ENCODE results near the gene ADAMTS16.

ADAMTS16 gene

DNA sequence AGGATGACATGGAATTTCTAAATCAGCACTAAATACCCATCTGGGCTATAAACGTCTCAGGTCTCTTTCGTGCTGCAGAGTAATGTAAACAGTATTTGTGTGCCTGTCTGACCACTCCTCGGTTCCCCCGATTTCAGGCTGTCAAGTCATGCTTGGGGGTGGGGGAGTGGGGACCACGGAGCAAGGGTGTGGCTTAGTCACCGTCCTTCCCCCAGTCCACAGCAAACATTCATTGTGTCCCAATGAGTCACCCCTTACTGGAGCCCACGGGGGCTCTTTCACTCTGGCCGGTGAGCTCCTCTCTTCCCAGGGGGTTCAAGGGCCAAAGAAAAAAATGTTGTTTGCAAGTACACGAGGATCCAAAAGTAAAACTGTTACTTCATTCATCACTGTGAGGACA is 210.0 kb downstream of the ADAMTS16 start:
- DNase-seq: no peak

GRCh38 chr5:5351288-5351979 is 211.3 kb downstream of the ADAMTS16 start:
- no peak for DNase-seq

- no peak for DNase-seq
Measured at GRCh38 chr5:5352675-5353074, 212.5 kb downstream of the ADAMTS16 start.

DNA sequence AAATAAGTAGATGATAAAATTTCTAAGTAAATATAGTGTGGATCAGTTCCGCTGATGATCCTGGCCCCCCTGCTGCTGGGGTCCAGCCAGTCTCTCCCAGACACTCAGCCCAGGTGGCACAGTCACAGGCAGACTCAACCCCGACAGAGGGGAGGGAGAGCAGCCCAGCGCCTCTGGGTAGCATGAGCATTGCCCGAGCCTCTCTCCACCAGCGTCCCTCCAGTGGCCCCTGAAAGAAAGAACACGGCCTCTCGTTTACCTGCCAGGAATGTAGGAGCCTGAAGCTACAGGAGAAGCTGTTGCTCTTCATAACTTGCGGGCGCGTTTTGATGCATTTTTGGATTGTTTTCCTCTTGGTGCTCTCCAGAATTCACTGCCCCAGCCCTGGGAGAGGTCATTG is 213.6 kb downstream of the ADAMTS16 start:
- no peak for DNase-seq

DNA sequence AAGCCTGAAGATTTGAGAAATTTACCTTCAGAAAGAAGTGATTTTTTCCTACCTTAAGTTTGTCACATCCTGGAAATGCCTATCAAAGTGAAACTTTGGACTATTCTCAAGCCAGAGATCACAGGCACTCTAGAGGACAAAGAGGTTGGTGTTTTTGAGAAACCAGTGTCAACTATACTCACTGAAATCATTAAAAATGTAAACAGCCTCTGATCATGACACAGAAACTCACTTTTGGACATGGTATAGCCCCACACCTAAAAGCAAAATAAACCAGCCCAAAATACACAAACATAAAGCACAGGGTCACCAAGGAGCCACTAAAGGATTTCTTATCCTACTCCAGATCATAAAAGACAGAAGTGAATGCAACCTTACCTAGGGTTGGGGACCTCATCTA is 216.6 kb downstream of the ADAMTS16 start:
- no peak for DNase-seq

DNA sequence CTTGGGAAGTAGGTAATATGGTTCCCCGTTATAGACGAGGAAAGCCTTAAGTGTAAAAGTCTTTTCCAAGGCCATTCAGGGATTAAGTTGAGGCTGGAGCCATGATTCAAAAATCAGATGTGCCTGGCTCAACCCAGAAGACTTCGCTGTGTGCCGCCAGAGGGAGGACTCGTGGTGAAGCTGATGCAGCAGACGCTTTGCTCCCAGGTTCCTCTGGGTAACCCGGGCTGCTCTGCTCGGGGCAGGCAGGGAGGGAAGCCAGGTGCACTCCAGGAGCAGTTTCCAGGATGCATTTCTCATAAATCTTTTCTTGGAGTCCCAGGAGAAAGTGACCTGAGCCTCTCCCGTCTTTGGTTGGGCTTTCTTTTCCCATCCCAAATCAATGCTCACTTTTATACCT is 219.5 kb downstream of the ADAMTS16 start:
- no peak for DNase-seq

- no peak for DNase-seq
Measured at GRCh38 chr5:5360363-5360940, 220.3 kb downstream of the ADAMTS16 start.

GRCh38 chr5:5360941-5361520 is 220.9 kb downstream of the ADAMTS16 start:
- DNase-seq: no peak

GRCh38 chr5:5363045-5363444 is 222.9 kb downstream of the ADAMTS16 start:
- DNase-seq: no peak

GRCh38 chr5:5364932-5365331 is 224.8 kb downstream of the ADAMTS16 start:
- no peak for DNase-seq

DNA sequence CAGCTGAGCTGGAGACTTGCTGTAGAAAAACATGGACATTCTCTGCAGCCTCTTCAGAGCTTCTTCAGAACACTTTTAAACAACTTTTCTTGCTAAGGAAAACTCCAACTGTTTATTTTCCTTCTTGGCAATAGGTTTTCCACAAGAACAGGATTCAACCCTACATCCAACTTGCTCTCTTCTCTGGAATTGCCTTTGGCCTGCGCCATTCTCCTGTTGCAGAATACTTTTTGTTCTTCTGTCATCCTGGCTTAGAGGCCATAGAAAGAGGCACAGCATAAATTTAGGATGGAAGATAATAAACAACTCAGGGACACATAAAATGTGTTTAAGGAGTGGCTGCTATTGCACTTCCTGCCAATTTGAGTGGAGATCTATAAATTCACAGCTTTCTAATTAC is 227.6 kb downstream of the ADAMTS16 start:
- DNase-seq: no peak

- no peak for DNase-seq
Measured at GRCh38 chr5:5369051-5369605, 229.0 kb downstream of the ADAMTS16 start.
